ENCODE results near the gene JSRP1.
A peak's percentile ranks its signal among the peaks of the same experiment; 100 is the strongest.

JSRP1 gene

DNA sequence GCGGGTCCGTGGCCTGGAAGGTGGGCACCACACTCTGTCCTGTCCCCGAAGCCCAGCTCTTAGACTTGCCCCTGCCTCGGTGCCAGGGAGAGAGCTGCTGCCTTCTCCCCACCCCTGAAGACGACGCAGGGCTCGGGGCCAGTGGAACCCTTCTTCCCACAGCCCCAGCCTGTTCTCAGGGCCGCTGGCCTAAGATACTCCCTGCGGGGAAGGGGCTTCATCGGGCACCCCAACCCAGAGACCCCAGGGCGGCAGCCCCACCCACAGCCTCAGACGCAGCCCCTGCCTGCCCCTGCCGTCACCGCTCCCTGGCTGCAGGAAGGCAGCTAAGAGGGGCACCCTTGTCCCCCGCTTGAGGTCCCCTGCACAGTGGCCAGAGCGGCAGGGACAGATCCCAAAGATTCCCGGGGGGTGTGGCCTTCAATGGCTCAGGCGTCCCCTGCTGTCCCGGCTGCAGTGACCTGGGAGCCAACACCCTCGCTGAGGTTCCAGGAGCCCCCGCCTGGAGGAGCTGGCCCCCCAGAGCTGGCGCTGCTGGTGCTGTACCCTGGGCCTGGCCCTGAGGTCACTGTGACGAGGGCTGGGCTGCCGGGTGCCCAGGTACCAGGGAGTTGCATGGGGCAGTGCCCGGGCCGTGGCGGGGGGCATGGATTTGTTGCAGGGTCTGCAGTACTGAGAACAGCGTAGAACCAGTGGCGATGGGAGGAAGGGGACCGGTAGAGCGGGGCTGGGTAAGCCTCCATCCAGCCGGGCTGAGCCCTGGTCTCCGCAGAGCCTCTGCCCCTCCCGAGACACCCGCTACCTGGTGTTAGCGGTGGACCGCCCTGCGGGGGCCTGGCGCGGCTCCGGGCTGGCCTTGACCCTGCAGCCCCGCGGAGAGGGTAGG, 6.1 kb downstream of the JSRP1 start:
- ChIA-PET CTCF (interaction anchor here (7.5 kb wide), 1 partner anchor 9 kb away, joined by 52 read pairs; no protein-coding TSS in a partner anchor), POLR2A (interaction anchor here (0.6 to 1.6 kb wide), 4 partner anchors 11 to 28 kb away, joined by 3 to 7 read pairs (median 4); no protein-coding TSS in a partner anchor)
- DNase-seq = peak in 1 of 3 donors; percentile 38
- H3K27ac ChIP-seq (ENCODE audit: insufficient read depth in 1 of 2, low read depth in 1 of 2, low read length in 2 of 2, poor library complexity in 1 of 2, severe bottlenecking in 2 of 2) = no peak overlapping the region
- 39% methylated on average over 28 of the region's 43 CpGs for WGBS (ENCODE audit: insufficient coverage)
- peaks cover 0 to 53% (median 7%) of the 10 kb centered on the region in 5 experiments for H3K27me3 ChIP-seq (replicated peaks in 2 of 5; ENCODE audit: control insufficient read depth in 4 of 5, insufficient read depth in 5 of 5, low read length in 4 of 5)
- no peaks in the 10 kb centered on the region for H3K9me3 ChIP-seq (ENCODE audit: control extremely low read depth in 1 of 5, control insufficient read depth in 4 of 5, insufficient read depth in 2 of 5, low read depth in 1 of 5, low read length in 4 of 5)
- peaks cover 2 to 43% (median 29%) of the 10 kb centered on the region in 4 experiments for H3K36me3 ChIP-seq (ENCODE audit: control insufficient read depth in 4 of 4, insufficient read depth in 4 of 4, low read length in 3 of 4)
- peak overlapping the region in 1 of 7 experiments; percentile 32 for H3K4me3 ChIP-seq (ENCODE audit: control insufficient read depth in 1 of 7, extremely low read depth in 1 of 7, insufficient read depth in 4 of 7, low read depth in 2 of 7, low read length in 6 of 7)
- H3K4me1 ChIP-seq (ENCODE audit: control extremely low read depth in 1 of 4, control insufficient read depth in 4 of 4, insufficient read depth in 4 of 4, low read length in 3 of 4) = peaks cover 0 to 43% (median 36%) of the 10 kb centered on the region in 4 experiments

DNA sequence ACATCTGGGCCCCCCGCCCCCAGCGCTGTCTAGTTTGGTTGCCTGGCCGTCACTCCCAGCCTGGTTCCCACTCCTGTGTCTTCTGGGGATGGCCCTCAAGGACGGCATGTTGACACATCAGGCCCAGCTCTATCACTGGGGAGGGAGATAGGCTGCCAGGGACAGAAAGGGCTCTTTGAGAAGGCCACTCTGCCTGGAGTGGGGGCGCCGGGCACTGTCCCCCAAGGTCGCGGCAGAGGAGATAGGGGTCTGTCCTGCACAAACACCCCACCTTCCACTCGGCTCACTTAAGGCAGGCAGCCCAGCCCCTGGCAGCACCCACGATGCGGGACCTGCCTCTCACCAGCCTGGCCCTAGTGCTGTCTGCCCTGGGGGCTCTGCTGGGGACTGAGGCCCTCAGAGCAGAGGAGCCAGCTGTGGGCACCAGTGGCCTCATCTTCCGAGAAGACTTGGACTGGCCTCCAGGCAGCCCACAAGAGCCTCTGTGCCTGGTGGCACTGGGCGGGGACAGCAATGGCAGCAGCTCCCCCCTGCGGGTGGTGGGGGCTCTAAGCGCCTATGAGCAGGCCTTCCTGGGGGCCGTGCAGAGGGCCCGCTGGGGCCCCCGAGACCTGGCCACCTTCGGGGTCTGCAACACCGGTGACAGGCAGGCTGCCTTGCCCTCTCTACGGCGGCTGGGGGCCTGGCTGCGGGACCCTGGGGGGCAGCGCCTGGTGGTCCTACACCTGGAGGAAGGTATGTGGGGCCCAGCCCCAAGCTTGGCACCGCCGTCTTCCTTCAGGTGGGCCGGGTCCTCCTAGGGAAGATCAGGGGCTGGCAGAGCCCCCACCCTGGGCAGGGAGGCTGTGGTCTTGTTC, 7.0 kb downstream of the JSRP1 start, which contains the start of gene AMH:
TSS of gene AMH (plus strand) at position 314 of the 857 bp plus-strand sequence. CDS start at position 324, 10 bp downstream.
- no peak for DNase-seq
- H3K9me3 ChIP-seq (ENCODE audit: control extremely low read depth in 1 of 5, control insufficient read depth in 4 of 5, insufficient read depth in 2 of 5, low read depth in 1 of 5, low read length in 4 of 5) = no peaks in the 10 kb centered on the region
- 89% methylated on average over 21 of the region's 27 CpGs for WGBS (ENCODE audit: insufficient coverage)
- H3K4me1 ChIP-seq (ENCODE audit: control extremely low read depth in 1 of 4, control insufficient read depth in 4 of 4, insufficient read depth in 4 of 4, low read length in 3 of 4) = peaks cover 0 to 43% (median 36%) of the 10 kb centered on the region in 4 experiments
- peak within 1 kb of the TSS in 1 of 7 experiments; percentile 32 for H3K4me3 ChIP-seq (ENCODE audit: control insufficient read depth in 1 of 7, extremely low read depth in 1 of 7, insufficient read depth in 4 of 7, low read depth in 2 of 7, low read length in 6 of 7)
- POLR2A ChIA-PET = interaction anchor here (0.5 to 1.6 kb wide), 5 partner anchors 10 to 348 kb away, joined by 3 to 7 read pairs (median 4); no protein-coding TSS in a partner anchor
- peaks cover 0 to 53% (median 7%) of the 10 kb centered on the region in 5 experiments for H3K27me3 ChIP-seq (replicated peaks in 2 of 5; ENCODE audit: control insufficient read depth in 4 of 5, insufficient read depth in 5 of 5, low read length in 4 of 5)
- no peak within 1 kb of the TSS for H3K27ac ChIP-seq (ENCODE audit: insufficient read depth in 1 of 2, low read depth in 1 of 2, low read length in 2 of 2, poor library complexity in 1 of 2, severe bottlenecking in 2 of 2)
- peaks cover 5 to 52% (median 37%) of the 10 kb centered on the region in 4 experiments for H3K36me3 ChIP-seq (ENCODE audit: control insufficient read depth in 4 of 4, insufficient read depth in 4 of 4, low read length in 3 of 4)
- CTCF ChIA-PET = interaction anchor here (0.7 to 7.5 kb wide), 2 partner anchors 9 to 45 kb away, joined by 4 to 52 read pairs; no protein-coding TSS in a partner anchor

DNA sequence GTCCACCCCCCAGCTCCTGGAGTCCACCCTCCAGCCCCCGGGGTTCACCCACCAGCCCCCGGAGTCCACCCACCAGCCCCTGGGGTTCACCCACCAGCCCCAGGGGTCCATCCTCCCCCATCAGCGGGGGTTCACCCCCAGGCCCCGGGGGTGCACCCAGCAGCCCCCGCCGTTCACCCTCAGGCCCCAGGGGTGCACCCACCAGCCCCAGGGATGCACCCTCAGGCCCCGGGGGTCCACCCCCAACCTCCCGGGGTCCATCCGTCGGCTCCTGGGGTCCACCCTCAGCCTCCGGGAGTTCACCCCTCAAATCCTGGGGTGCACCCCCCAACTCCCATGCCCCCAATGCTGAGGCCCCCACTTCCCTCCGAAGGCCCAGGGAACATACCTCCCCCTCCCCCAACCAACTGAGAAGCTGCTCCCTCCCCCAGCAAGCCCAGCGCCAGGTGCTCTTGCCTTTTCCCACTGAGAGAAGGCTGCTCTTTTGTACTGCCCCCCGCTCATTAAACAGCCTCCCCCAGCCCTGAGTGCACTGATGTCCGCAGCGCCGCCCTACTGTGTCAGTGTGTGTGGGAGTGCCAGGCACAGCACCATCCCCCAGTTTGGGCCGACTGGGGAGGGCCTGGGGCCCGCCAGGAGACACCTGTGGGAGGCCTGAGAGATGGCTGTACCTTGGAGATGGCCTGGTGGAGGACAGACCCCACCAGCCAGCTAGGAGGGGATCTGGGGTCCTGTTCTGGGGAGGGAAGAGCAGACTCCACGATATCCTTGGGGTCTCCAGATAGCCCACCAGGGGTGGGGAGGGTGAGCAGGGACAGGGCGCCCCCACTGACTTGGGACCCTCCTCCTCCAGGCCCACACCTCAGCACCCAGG, 7.8 kb downstream of the JSRP1 start:
- no peak for DNase-seq
- 96% methylated on average over 8 of the region's 21 CpGs for WGBS (ENCODE audit: insufficient coverage)
- H3K9me3 ChIP-seq (ENCODE audit: control extremely low read depth in 1 of 5, control insufficient read depth in 4 of 5, insufficient read depth in 2 of 5, low read depth in 1 of 5, low read length in 4 of 5) = no peaks in the 10 kb centered on the region
- peaks cover 0 to 46% (median 7%) of the 10 kb centered on the region in 5 experiments for H3K27me3 ChIP-seq (replicated peaks in 2 of 5; ENCODE audit: control insufficient read depth in 4 of 5, insufficient read depth in 5 of 5, low read length in 4 of 5)
- CTCF ChIA-PET = interaction anchor here (0.7 to 7.5 kb wide), 2 partner anchors 8 to 46 kb away, joined by 4 to 52 read pairs; no protein-coding TSS in a partner anchor
- no peak overlapping the region for H3K27ac ChIP-seq (ENCODE audit: insufficient read depth in 1 of 2, low read depth in 1 of 2, low read length in 2 of 2, poor library complexity in 1 of 2, severe bottlenecking in 2 of 2)
- POLR2A ChIA-PET = interaction anchor here (1.0 to 1.6 kb wide), 3 partner anchors 9 to 54 kb away, joined by 4 to 7 read pairs (median 5); no protein-coding TSS in a partner anchor
- H3K4me3 ChIP-seq (ENCODE audit: control insufficient read depth in 1 of 7, extremely low read depth in 1 of 7, insufficient read depth in 4 of 7, low read depth in 2 of 7, low read length in 6 of 7) = no peak overlapping the region
- peaks cover 0 to 38% (median 30%) of the 10 kb centered on the region in 4 experiments for H3K4me1 ChIP-seq (ENCODE audit: control extremely low read depth in 1 of 4, control insufficient read depth in 4 of 4, insufficient read depth in 4 of 4, low read length in 3 of 4)
- peaks cover 5 to 61% (median 44%) of the 10 kb centered on the region in 4 experiments for H3K36me3 ChIP-seq (ENCODE audit: control insufficient read depth in 4 of 4, insufficient read depth in 4 of 4, low read length in 3 of 4)

DNA sequence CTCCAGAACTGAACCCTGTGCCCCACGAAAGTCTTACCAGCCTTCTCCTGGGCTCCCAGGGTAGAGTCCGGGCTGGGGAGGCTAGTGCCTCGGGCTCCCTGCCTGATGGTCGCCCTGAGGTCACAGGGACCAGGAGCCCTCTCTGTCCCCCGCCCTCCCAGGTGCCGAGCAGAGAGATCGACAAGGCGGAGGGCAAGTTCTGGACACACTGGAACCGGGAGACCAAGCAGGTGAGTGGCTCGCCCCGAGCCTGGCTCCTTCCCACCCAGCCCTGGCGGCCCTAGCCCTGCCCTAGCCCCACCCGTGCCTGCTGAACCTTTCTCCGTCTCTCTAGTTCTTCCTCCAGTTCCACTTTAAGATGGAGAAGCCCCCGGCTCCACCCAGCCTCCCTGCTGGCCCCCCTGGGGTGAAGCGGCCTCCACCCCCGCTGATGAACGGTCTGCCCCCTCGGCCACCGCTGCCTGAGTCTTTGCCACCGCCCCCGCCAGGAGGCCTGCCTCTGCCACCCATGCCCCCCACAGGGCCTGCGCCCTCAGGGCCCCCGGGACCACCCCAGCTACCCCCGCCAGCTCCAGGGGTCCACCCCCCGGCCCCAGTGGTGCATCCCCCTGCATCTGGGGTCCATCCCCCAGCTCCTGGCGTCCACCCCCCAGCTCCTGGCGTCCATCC, 8.7 kb downstream of the JSRP1 start:
- Histone ChIP-seq H3K9me3 (ENCODE audit: control extremely low read depth in 1 of 5, control insufficient read depth in 4 of 5, insufficient read depth in 2 of 5, low read depth in 1 of 5, low read length in 4 of 5) (no peaks in the 10 kb centered on the region), H3K36me3 (ENCODE audit: control insufficient read depth in 4 of 4, insufficient read depth in 4 of 4, low read length in 3 of 4) (peaks cover 6 to 69% (median 47%) of the 10 kb centered on the region in 4 experiments), H3K27ac (ENCODE audit: insufficient read depth in 1 of 2, low read depth in 1 of 2, low read length in 2 of 2, poor library complexity in 1 of 2, severe bottlenecking in 2 of 2) (no peak overlapping the region), H3K27me3 (replicated peaks in 2 of 5; ENCODE audit: control insufficient read depth in 4 of 5, insufficient read depth in 5 of 5, low read length in 4 of 5) (peaks cover 0 to 38% (median 7%) of the 10 kb centered on the region in 5 experiments), H3K4me1 (ENCODE audit: control extremely low read depth in 1 of 4, control insufficient read depth in 4 of 4, insufficient read depth in 4 of 4, low read length in 3 of 4) (peaks cover 0 to 32% (median 23%) of the 10 kb centered on the region in 4 experiments), H3K4me3 (ENCODE audit: control insufficient read depth in 1 of 7, extremely low read depth in 1 of 7, insufficient read depth in 4 of 7, low read depth in 2 of 7, low read length in 6 of 7) (no peak overlapping the region)
- WGBS (ENCODE audit: insufficient coverage) = 99% methylated on average over 14 of the region's 28 CpGs
- DNase-seq = no peak
- CTCF ChIA-PET = interaction anchor here (7.5 kb wide), 1 partner anchor 7 kb away, joined by 52 read pairs; no protein-coding TSS in a partner anchor
- POLR2A ChIA-PET = no interaction called here

DNA sequence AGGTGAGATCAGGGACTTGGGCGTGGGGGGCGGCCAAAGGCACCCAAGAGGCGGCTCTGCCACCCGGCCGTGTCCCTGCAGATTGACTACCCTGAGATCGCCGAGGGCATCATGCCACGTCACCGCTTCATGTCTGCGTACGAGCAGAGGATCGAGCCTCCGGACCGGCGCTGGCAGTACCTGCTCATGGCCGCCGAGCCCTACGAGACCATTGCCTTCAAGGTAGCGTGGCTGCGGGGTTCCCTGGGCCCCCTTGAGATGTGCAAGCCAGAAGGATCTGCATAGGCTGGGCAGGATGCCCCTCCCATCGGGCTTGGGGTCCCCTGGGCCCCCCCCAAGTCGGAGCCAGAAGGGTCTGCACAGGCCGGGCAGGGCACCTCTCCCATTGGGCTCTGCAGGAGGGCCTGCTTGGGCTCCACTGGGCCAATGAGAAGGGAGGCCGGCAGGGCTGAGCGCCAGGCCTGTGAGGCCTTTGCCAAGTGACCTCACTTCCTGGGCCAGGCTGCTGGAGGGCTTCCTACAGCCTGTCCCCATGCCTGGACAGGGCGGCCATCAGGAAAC, 9.3 kb downstream of the JSRP1 start:
- Histone ChIP-seq H3K27ac (ENCODE audit: insufficient read depth in 1 of 2, low read depth in 1 of 2, low read length in 2 of 2, poor library complexity in 1 of 2, severe bottlenecking in 2 of 2) (no peak overlapping the region), H3K9me3 (ENCODE audit: control extremely low read depth in 1 of 5, control insufficient read depth in 4 of 5, insufficient read depth in 2 of 5, low read depth in 1 of 5, low read length in 4 of 5) (no peaks in the 10 kb centered on the region), H3K4me3 (ENCODE audit: control insufficient read depth in 1 of 7, extremely low read depth in 1 of 7, insufficient read depth in 4 of 7, low read depth in 2 of 7, low read length in 6 of 7) (no peak overlapping the region), H3K36me3 (ENCODE audit: control insufficient read depth in 4 of 4, insufficient read depth in 4 of 4, low read length in 3 of 4) (peaks cover 7 to 75% (median 48%) of the 10 kb centered on the region in 4 experiments), H3K27me3 (replicated peaks in 2 of 5; ENCODE audit: control insufficient read depth in 4 of 5, insufficient read depth in 5 of 5, low read length in 4 of 5) (peaks cover 0 to 31% (median 3%) of the 10 kb centered on the region in 5 experiments), H3K4me1 (ENCODE audit: control extremely low read depth in 1 of 4, control insufficient read depth in 4 of 4, insufficient read depth in 4 of 4, low read length in 3 of 4) (peaks cover 0 to 31% (median 21%) of the 10 kb centered on the region in 4 experiments)
- 95% methylated on average over 26 of the region's 26 CpGs for WGBS (ENCODE audit: insufficient coverage)
- no peak for DNase-seq
- CTCF ChIA-PET = no interaction called here
- POLR2A ChIA-PET = no interaction called here
